GM18858 (cell line): ENCODE data around the gene FCHO2.

Experiments used
- ATAC-seq: cut with Tn5 transposase; IDR thresholded peaks from one replicate; pipeline ENCODE4 v1.9.1; 2021; ENCODE audit not compliant: unreplicated experiment

The FCHO2 gene

DNA sequence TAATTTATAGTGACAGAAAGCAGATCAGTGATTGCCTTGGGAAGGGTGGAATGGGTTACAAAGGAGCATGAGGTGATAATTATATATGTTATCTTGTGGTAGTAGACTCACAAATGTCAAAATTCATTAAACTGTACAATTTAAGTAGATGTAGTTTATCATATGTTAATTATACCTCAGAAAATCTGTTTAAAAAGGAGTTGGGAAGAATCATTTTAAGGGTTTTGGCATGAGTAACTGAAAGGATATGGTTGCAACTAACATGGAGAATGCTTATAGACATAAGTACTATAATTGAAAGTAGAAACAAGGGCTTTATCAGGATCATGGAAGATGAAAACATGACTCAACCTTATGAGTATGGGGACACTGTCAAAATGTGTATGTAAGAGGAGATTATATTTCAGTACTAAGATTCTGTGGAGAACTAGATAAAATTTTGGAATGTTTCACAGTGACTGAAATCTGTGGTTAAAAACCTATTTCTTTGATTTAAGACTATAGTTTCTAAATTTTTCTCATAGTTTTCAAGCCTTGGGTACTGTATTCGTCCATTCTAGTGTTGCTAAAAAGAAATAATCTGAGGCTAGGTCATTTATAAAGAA is 73.3 kb downstream of the FCHO2 start:
- no peak for ATAC-seq

DNA sequence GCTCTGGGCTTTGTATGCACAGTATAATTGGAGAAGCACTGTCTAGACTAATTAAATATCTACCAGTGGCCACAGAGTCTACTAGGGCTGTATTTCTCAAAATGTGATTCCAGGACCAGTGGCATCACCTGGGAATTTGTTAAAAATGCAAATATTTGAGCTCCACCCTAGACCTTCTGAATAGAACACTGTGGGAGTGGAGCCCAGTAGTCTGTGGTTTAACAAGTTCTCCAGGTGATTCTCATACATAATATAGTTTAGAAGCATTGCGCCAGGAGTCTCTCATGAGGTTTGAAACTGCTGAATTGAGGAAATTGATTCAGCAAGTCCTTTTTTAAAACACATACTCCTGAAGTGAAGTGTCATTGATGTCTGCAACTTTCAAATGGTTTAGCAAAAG is 74.7 kb downstream of the FCHO2 start:
- no peak for ATAC-seq

DNA sequence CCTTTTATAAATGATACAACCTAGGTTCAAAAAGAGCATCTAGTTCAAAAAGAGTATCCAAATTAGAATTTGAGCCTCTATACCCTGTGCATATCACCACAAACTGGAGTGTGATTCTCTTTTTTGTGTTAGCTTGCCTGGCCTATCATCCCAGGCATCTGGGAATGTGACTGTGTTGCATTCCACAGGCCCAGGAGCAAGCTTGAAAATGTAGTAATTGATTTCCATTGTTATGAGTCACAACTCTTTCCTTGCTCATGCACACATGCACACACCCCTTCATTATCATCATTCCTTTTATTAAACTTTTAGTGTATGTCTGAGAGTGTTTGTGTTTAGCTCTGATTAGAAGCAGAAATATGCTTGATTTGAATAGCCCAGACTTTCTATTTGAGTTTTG is 75.2 kb downstream of the FCHO2 start:
- no peak for ATAC-seq

GRCh38 chr5:73031839-73032238 is 76.0 kb downstream of the FCHO2 start:
- ATAC-seq = no peak

DNA sequence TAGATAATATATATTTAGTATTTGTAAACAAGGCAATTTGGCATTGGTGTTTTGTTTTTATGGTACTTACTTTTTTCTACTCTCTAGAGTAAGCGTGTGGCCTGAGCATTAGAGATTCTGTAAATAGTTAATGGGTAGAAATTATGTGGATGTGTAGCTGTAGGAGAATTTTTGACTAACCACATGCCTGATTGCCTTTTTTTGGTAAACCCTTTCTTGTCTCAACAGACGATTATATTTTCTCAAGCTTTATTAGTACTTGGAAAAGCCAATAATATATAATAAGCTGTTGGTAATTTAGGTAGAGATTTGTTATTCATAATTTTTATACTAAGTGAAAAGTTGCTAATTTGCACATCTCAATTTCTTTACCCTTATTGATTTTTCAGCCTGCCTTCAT is 76.8 kb downstream of the FCHO2 start:
- no peak for ATAC-seq

GRCh38 chr5:73037545-73037944 is 81.7 kb downstream of the FCHO2 start:
- no peak for ATAC-seq

DNA sequence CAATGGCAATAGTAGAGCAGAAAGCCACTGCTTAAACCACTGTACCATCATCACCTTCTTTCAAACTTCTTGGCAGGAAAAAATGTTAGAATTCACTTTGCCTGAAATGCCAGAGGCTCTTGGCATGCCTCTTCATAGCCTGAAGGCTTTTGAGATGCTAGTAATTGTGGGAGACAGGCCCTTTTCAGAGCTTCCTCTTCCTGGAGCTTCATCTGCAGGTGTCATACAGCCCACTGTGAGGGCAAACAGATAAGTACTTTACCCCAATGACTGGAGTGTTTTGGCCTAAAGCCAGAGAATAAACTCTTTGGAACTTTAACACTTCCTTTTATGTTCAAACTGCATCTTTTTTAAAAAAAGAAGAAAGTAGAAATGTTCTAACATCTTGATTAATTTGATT is 83.2 kb downstream of the FCHO2 start:
- no peak for ATAC-seq

DNA sequence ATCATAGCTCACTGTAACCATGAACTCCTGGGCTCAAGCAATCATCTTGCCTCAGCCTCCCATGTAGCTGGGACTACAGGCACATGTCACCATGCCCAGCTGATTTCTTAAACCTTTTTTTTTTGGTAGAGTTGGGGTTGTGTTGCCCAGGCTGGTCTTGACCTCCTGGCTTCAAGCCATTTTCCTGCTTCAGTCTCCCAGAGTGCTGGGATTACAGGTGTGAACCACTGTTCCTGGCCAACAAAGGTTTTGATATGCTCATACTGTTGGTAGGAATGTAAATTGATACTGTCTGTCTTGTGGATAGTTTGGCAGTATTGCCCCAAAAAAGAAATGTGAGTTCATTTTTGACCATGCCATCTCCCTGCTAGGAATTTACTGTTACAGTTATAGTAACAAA is 87.2 kb downstream of the FCHO2 start:
- ATAC-seq = no peak

- no peak for ATAC-seq
These were observed 88.7 kb downstream of the FCHO2 start for GRCh38 chr5:73044546-73044945.

DNA sequence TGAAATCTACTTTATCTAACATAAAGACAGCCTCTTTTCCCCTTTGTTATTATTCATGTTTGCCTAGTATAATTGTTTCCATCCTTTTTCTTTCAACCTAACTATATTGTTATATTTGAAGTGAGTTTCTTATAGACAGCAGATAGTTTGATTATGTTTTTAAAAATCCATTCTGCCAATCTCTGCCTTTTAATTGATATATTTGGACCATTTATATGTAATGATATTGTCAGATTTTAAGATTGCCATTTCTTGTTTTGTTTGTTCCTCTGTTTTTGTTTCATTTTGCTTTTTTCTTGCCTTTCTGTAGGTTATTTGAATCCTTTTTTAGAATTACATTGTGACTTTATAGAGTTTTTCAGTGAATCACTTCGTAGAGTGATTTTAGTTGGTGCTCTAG is 89.8 kb downstream of the FCHO2 start:
- ATAC-seq = no peak

DNA sequence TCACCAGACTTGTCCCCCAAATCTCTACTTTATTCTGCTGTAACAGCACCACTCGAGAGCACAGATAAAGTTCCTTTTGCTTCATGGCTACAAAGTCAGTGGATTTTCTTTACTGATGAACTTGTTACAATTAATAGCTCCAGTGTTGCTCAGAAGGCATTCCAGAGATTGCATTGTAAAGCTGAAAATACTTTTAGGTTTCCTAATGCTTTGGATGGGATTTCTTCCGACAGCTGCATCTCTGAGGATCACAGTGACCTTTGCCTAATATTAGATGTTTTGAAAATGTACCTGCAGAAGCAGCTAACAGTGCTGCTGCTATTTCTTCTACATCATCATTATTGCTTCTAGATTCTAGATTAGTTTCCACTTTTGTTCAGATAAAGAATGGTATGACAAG is 105.8 kb downstream of the FCHO2 start:
- no peak for ATAC-seq

DNA sequence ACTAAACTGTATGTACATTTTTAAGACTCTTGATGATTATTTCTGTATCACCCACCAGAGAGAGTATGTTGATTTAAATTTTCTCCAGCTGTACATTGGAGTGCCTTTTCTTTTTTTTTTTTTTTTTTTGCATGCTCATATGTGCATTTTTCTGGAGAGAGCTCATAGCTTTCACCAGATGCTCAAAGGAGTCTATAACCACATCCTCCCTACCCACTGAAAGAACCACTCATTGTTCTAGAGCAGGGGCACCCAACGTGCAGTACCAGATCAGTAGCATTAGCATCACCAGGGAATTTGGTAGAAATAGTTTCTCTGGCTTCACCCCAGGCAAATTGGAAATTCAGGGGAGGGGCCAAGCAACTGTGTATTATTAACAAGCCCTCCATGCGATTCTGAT is 110.6 kb downstream of the FCHO2 start:
- ATAC-seq = no peak

DNA sequence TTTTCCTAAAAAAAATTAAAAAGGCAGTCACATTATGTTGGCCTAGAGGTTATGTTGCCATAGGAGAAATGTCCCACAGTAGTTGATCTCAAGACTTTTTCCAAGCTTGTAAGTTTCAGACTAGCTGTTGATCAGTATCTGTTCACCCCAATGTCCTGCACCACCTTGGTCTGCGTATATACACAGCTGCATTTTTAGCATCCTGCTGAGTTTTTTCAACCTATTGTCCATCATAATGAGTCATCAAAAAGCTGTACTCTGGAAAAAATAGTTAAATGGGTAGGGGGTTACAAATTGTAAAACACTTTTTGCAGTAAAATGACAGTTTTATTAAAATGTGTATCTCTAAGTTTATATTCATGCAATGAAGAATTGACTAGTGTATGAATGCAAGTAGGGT is 111.4 kb downstream of the FCHO2 start:
- no peak for ATAC-seq

DNA sequence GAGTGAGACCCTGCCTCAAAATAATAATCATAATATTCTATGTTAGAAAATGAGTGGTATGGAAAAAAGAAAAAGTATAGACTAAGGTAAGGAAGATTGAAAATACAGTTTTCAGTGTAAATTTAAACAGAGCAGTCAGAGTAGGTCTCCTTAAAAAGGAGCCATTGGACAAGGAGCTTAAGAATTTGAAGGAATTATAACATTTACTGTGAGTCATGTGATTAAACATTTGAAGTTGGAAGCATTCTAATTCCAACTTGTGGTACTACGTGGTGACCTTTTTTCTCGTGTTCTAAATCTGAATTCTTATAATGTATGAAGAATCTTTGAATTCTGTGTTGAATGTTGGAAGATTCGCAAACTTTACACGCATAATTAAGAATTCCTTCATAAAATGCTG is 125.3 kb downstream of the FCHO2 start:
- ATAC-seq = no peak

DNA sequence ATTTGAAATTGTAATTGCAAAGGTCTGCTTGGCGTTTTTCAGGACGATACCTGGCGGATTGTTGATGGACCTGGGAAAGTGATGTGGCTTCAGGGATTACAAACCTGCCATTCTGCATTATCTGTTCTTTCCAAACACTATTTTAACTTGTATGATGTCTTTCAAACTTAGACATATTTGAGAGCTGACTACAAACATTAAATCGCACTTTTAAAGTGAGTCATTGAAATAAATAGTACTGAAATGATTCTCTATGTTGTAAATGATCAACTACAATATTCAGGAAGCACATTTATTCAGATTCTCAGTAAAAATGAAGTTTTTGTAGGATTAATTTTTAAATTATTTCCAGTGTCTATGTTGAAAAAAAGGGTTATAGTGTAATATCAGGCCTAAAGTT is 132.2 kb downstream of the FCHO2 start:
- no peak for ATAC-seq

- no peak for ATAC-seq
These were observed 138.1 kb downstream of the FCHO2 start for GRCh38 chr5:73093943-73094342.

DNA sequence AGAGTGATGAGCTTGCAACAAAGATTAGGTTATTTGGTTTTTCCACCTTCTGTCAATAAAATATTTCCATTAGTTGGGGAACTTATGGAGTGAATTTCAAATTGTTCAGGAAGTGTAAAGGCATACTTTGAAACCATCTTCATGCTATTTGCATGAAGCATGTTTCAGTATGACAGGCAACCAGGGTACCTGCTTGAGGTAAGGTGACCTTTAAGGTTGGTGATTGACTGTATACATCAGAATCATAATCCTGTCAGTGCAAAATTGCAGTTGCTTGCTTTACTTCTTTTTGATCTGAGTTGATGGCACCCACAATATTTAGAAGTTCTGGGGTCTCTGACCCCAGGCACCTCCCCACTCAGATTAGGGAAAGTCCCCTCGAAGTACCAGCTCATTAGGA is 138.6 kb downstream of the FCHO2 start:
- ATAC-seq = no peak

DNA sequence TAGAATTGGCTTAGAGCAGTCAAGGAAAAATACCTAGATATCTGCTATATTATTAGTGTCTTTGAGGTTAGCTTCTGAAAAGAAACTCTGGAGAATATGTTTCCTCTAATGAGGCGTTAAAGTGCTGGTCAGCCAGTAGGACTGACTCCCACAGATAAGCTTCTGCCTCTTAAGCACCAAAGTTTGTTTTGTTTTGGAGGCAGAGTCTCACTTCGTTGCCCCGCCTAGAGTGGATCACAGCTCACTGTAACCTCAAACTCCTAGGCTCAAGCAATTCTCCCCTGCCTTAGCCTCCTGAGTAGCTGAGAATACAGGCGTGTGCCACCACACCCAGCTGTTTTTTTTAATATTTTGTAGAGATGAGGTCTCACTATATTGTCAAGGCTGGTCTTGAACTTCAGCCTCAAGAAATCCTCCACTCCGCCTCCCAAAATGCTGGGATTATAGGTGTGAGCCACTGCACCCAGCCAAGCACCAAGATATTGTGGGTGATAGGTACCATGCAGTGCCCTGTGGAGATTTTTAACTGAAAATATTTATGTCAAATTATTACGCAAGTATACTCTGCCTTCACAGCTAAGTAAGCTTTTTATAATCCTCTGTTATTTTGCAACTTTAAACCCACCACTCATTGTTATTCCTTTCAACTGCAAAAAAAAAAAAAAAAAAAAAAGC is 139.9 kb downstream of the FCHO2 start:
- no peak for ATAC-seq

- ATAC-seq = no peak
These were observed 140.4 kb downstream of the FCHO2 start for GRCh38 chr5:73096239-73096575.

GRCh38 chr5:73097740-73098139 is 141.9 kb downstream of the FCHO2 start:
- ATAC-seq = no peak

DNA sequence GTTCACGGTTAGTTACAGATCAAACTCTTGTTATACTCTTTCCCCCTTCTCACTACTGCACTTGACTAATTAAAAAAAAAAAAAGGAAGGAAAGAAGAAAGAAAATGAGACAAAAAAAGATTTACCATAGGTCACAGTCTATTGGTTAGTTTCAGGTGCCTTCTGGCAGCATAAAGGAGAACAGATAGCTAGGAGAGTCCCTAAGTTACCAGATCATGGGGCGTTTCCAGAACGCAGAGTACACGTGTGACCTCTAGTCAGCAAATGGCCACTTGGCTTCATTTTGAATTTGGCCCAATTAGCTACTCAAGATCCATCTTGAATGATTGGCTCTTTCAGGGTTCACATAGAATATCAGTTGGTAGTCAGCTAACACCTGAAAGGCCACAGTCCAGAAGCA is 144.3 kb downstream of the FCHO2 start:
- no peak for ATAC-seq

DNA sequence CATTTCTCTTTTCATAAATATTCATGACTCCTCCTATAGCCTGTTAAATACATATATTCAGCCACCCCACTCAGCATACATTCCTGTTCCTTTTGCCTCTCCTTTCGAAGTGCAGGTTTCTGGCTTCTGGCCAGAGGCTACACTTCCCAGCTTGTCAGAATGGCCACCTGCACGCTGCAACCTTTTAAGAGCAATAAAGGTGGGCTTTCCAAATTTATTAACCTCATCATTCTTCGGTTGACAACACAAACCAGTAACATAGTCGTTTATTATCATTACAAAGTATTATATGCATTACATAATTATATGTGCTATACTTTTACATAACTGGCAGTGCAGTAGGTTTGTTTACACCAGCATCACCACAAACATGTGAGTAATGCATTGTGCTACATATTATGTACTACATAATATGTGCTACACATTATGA is 148.0 kb downstream of the FCHO2 start:
- ATAC-seq = no peak

GRCh38 chr5:73104326-73104725 is 148.5 kb downstream of the FCHO2 start:
- no peak for ATAC-seq
